Skeletal muscle satellite cell (primary cell): ENCODE results near the gene SLC19A3. TPM values are rescaled to one million over a fixed set of nuclear protein-coding genes. Genes with fewer than 3 reads are reported as not detected.
A peak's percentile ranks its signal among the peaks of the same experiment; 100 is the strongest.
"Not testable (repeated sequence)": the region's sequence is repeated elsewhere in the genome, so short reads cannot be mapped to it uniquely, and the experiment has no call there.

Experiments
- H3K27me3 ChIP-seq: 2 replicates; pipeline ENCODE4 v1.7.0; 2013; ENCODE audit warnings: low read length; ENCODE audit not compliant: control insufficient read depth, insufficient read depth
- H3K36me3 ChIP-seq: 2 replicates; pipeline ENCODE4 v1.7.0; 2013; ENCODE audit warnings: mild to moderate bottlenecking, control low read depth, low read length; ENCODE audit not compliant: insufficient read depth
- H3K4me1 ChIP-seq: 2 replicates; pipeline ENCODE4 v1.7.0; 2013; ENCODE audit warnings: low read length; ENCODE audit not compliant: control insufficient read depth, insufficient read depth
- H3K4me2 ChIP-seq: 2 replicates; pipeline ENCODE4 v1.7.0; 2013; ENCODE audit warnings: mild to moderate bottlenecking, low read length
- H3K4me3 ChIP-seq: 2 replicates; pipeline ENCODE4 v1.7.0; 2013; ENCODE audit warnings: low read length
- H3K9ac ChIP-seq: 2 replicates; pipeline ENCODE4 v1.7.0; 2013; ENCODE audit warnings: mild to moderate bottlenecking, low read depth, low read length, moderate library complexity
- H3K9me3 ChIP-seq: replicated peaks from 2 replicates; pipeline ENCODE4 v1.7.0; 2013; ENCODE audit warnings: mild to moderate bottlenecking, control low read depth, low read length
- total RNA-seq: library from RNA; depleted of rRNA; stranded (reverse); fragments of >200 nt; gene quantifications from 2 replicates; pipeline ENCODE4 v1.2.3, GENCODE V29; 2012; rRNA removed

SLC19A3 gene
- 0.66 and 1.5 TPM in 2 replicates for total RNA-seq

DNA sequence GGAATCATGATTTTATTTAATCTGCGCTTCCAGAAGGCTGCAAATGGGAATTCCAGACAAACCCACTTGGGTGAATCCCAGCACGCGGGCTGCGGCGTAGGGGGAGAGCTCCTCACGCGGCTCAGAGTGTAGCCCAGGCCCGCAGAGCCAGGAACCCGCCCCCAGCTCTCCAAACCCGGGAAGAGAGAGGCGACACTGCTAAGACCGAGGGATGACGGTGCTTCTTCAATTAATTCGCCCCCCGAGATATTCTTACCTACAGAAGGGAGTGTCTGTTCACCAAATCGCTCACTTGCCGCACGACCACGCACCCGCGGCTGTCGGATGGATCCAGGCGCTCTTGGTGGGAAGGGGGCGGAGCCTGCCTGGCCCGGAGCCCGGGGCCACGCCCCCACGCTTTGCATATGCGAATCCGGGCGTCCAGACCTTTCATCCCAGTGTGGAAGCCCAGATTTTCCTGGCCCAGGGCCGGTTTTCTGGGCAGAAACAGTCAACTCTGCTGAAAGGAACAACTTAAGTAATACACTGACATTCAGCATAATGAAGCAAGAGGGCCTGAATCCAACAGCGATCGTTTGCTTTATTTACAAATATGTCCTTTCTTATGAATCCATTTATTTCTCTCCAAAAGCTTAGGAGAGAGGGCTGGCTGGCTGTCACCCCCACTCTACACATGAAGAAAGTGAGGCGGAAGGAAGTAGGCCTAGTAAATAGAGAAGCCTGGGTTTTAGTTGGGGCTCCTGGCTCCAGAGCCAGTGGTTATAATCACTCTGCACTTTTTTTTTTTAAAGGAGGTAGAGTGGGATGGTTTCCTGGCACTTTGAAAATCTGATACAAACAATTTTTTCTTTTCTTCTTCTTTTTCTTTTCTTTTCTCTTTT is at the start of gene SLC19A3:
Gene SLC19A3 (minus strand): TSS at position 342 of the 881 bp plus-strand sequence. CDS start 15,710 bp downstream, outside the sequence.
- no peaks in the 10 kb centered on the region for H3K36me3 ChIP-seq
- peak within 1 kb of the TSS; percentile 74 for H3K4me3 ChIP-seq
- H3K9me3 ChIP-seq, result no peaks in the 10 kb centered on the region
- H3K4me1 ChIP-seq, result peaks cover 5% of the 10 kb centered on the region
- peak within 1 kb of the TSS; percentile 96 for H3K4me2 ChIP-seq
- H3K27me3 ChIP-seq, result peaks cover 16% of the 10 kb centered on the region
- H3K9ac ChIP-seq, result peak within 1 kb of the TSS; percentile 50

DNA sequence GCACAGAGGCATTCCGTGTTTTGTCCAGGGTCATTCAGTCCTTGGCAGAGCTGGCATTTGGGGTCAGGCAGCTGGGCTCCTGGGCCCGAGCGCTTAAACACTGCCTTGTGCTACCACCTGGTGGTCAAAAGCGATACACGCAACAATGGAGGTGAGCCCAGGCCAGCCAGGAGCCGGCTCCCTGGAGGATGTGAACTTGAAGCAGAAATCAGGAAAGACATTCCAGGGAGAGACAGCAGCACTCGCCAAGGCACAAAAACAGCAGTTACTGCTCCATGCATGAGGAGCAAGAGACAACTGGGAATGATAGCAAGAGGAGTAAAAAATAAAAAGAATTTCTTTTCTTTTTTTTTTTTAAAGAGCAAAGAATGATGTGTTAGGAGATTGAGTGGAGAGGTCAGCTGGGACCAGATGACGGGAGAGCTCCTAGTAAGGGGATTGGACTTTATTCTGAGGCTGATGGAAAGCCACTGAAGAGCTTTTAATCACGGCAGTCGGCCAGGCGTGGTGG is 48.6 kb upstream of the SLC19A3 start:
- Histone ChIP-seq H3K9ac (no peak overlapping the region), H3K4me3 (no peak overlapping the region), H3K27me3 (no peaks in the 10 kb centered on the region), H3K9me3 (no peaks in the 10 kb centered on the region), H3K4me1 (peaks cover 10% of the 10 kb centered on the region), H3K36me3 (no peaks in the 10 kb centered on the region), H3K4me2 (no peak overlapping the region)

DNA sequence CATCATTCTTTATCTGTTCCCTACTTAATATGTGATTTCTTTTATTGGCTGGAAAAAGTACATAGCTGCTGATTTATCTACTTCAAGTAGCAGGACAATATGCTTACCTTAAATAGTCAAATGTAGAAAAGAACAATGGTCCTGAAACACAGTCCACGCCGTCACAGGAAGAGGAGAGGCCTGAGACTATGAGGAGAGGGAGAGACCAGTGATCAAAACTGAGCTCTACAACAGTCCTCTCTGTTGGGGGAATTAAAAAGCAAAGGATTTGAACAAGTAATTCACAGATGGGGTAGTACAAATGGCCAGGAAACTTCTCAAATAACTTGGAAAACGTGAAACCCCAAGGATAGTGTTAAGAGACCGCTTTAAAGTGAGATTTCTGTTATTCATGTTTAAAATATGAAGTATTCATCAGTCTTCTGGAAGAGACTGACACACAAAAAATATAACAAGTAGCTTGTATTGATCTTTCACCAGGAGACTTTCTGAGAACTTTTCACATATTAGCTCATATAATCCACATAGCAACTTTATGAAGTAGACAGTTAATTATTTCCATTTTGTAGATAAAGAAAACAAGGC is 48.1 kb upstream of the SLC19A3 start:
- Histone ChIP-seq H3K4me1 (peaks cover 10% of the 10 kb centered on the region), H3K9ac (no peak overlapping the region), H3K4me2 (no peak overlapping the region), H3K4me3 (no peak overlapping the region), H3K36me3 (no peaks in the 10 kb centered on the region), H3K9me3 (no peaks in the 10 kb centered on the region), H3K27me3 (no peaks in the 10 kb centered on the region)

DNA sequence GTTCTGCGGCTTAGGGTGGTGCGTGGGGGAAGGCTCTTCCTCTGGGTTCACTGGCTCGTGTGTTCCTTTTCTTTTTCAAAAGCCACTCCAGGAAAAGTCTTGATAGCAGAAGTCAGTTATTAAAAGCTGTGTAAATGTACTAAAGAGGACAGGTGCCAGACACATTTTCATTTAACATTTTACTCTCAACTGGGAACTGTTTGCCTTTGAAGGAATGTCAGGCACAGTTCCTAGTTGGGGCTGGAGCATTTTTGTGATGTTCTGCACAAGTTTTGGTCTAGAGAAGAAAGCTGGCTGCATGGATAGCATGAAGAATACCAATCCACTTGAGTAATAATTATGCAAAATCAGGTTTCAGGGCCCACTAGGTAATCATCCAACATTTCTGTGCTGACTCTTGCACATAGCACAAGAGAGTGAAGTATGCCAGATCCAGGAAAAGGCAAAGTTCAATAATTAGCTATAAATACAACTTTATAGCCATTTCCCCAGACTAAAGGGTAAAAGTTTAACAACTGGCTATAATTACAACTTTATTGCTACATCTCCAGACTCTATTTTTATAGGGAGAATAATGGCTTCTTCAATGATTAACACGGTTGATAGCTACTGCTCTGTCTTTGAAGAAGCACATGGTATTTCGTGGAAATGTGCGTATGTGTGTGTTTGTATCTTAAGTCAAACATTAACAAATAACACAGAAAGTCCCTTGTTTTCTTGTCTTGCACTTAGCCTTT is 44.1 kb upstream of the SLC19A3 start:
- peaks cover 10% of the 10 kb centered on the region for H3K4me1 ChIP-seq
- H3K36me3 ChIP-seq, result no peaks in the 10 kb centered on the region
- H3K4me2 ChIP-seq, result no peak overlapping the region
- no peaks in the 10 kb centered on the region for H3K27me3 ChIP-seq
- no peak overlapping the region for H3K4me3 ChIP-seq
- no peaks in the 10 kb centered on the region for H3K9me3 ChIP-seq
- no peak overlapping the region for H3K9ac ChIP-seq

GRCh38 chr2:227759411-227760118 is 41.7 kb upstream of the SLC19A3 start:
- Histone ChIP-seq H3K4me2 (no peak overlapping the region), H3K27me3 (no peaks in the 10 kb centered on the region), H3K36me3 (no peaks in the 10 kb centered on the region), H3K4me3 (no peak overlapping the region), H3K9ac (no peak overlapping the region), H3K9me3 (no peaks in the 10 kb centered on the region), H3K4me1 (no peaks in the 10 kb centered on the region)

- not testable (repeated sequence) for H3K36me3 ChIP-seq, H3K27me3 ChIP-seq, H3K9ac ChIP-seq, H3K4me2 ChIP-seq, H3K9me3 ChIP-seq, H3K4me3 ChIP-seq, H3K4me1 ChIP-seq
Observed at GRCh38 chr2:227756261-227756660, 38.4 kb upstream of the SLC19A3 start.

- no peaks in the 10 kb centered on the region for H3K9me3 ChIP-seq
- no peaks in the 10 kb centered on the region for H3K36me3 ChIP-seq
- H3K27me3 ChIP-seq, result no peaks in the 10 kb centered on the region
- no peaks in the 10 kb centered on the region for H3K4me1 ChIP-seq
- H3K4me3 ChIP-seq, result no peak overlapping the region
- H3K9ac ChIP-seq, result no peak overlapping the region
- H3K4me2 ChIP-seq, result no peak overlapping the region
Observed at GRCh38 chr2:227748079-227748478, 30.3 kb upstream of the SLC19A3 start.

- Histone ChIP-seq H3K9me3 (no peaks in the 10 kb centered on the region), H3K4me2 (no peak within 1 kb of the TSS), H3K4me1 (no peaks in the 10 kb centered on the region), H3K9ac (no peak within 1 kb of the TSS), H3K36me3 (no peaks in the 10 kb centered on the region), H3K27me3 (no peaks in the 10 kb centered on the region), H3K4me3 (no peak within 1 kb of the TSS)
Observed at GRCh38 chr2:227745594-227745993, 27.8 kb upstream of the SLC19A3 start, which contains the start of gene SCYGR8. Gene SCYGR8, plus strand, starts transcription at chr2:227745894. Its CDS starts 0 bp downstream, at chr2:227745894.

GRCh38 chr2:227740705-227741104 is 22.9 kb upstream of the SLC19A3 start:
- not testable (repeated sequence) for H3K9me3 ChIP-seq, H3K4me2 ChIP-seq, H3K9ac ChIP-seq, H3K27me3 ChIP-seq, H3K4me1 ChIP-seq, H3K4me3 ChIP-seq, H3K36me3 ChIP-seq

DNA sequence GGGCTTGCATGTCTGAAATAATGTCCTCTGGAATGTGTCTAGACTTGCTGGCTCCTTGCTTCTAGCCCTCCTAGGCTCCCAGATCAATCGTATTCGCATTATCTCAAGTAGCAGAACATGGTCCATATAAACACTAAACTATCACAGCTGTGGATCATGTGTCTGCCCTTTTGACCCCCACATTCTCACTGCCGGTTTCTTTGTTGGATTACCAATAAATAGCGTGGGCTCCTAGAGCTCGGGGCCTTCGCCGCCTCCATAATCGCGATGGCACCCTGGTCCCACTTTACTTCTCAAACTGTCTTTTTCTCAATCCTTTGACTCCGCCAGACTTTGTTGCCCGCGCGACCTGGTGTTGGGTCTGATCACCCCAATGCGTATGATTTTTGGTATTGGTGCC is 21.5 kb upstream of the SLC19A3 start:
- H3K4me1 ChIP-seq, result no peaks in the 10 kb centered on the region
- no peaks in the 10 kb centered on the region for H3K36me3 ChIP-seq
- no peak overlapping the region for H3K9ac ChIP-seq
- H3K9me3 ChIP-seq, result no peaks in the 10 kb centered on the region
- no peak overlapping the region for H3K4me3 ChIP-seq
- H3K4me2 ChIP-seq, result no peak overlapping the region
- peaks cover 5% of the 10 kb centered on the region for H3K27me3 ChIP-seq

GRCh38 chr2:227728035-227728434 is 10.2 kb upstream of the SLC19A3 start, which contains the start of gene SCYGR7:
Gene SCYGR7, plus strand, starts transcription at chr2:227728335. Its CDS starts 0 bp downstream, at chr2:227728335.
- Histone ChIP-seq H3K9ac (no peak within 1 kb of the TSS), H3K4me2 (no peak within 1 kb of the TSS), H3K27me3 (peaks cover 30% of the 10 kb centered on the region), H3K9me3 (no peaks in the 10 kb centered on the region), H3K4me3 (no peak within 1 kb of the TSS), H3K4me1 (no peaks in the 10 kb centered on the region), H3K36me3 (no peaks in the 10 kb centered on the region)
